Type B pancreatic cell (in vitro differentiated cells): Measurements from ENCODE around the gene SLC38A4. TPM values are rescaled to one million over a fixed set of nuclear protein-coding genes. Genes with fewer than 3 reads are reported as not detected.
"Not testable (repeated sequence)": the region's sequence is repeated elsewhere in the genome, so short reads cannot be mapped to it uniquely, and the experiment has no call there.

Source experiments
- DNase-seq: peaks from one replicate; pipeline ENCODE4 v3.0.0; 2021; ENCODE audit warnings: mixed read lengths; ENCODE audit not compliant: unreplicated experiment; ENCODE audit errors: extremely low spot score
- H3K27ac Mint-ChIP-seq: 2 replicates; pipeline ENCODE4 v1.8.0; 2021; ENCODE audit warnings: mild to moderate bottlenecking, mixed read lengths
- H3K27me3 Mint-ChIP-seq: 2 replicates; pipeline ENCODE4 v1.8.0; 2021; ENCODE audit warnings: mixed read lengths
- H3K36me3 Mint-ChIP-seq: 2 replicates; pipeline ENCODE4 v1.8.0; 2021; ENCODE audit warnings: mixed read lengths
- H3K4me1 Mint-ChIP-seq: one replicate; pipeline ENCODE4 v1.8.0; 2021; ENCODE audit warnings: mixed read lengths; ENCODE audit not compliant: unreplicated experiment
- H3K4me3 Mint-ChIP-seq: 2 replicates; pipeline ENCODE4 v1.8.0; 2021; ENCODE audit warnings: mild to moderate bottlenecking, mixed read lengths
- H3K9me3 Mint-ChIP-seq: 2 replicates; pipeline ENCODE4 v1.8.0; 2021; ENCODE audit warnings: mixed read lengths
- CTCF ChIP-seq: fragments of 200-600 bp; sonication (generic); conservative IDR thresholded peaks from 2 replicates; pipeline ENCODE4 v1.5.0; 2021; ENCODE audit warnings: antibody characterized with exemption, mild to moderate bottlenecking
- total RNA-seq: library from RNA; stranded (reverse); gene quantifications from 2 replicates; pipeline ENCODE4 v1.2.1, GENCODE V29; 2021; ENCODE audit warnings: low replicate concordance

The SLC38A4 gene
- total RNA-seq, 1 donor from 2014 or later: 11.8 TPM

- no peak for DNase-seq
- no peaks in the 10 kb centered on the region for H3K4me1 Mint-ChIP-seq
- peaks cover 4% of the 10 kb centered on the region for H3K36me3 Mint-ChIP-seq
- H3K27me3 Mint-ChIP-seq: no peaks in the 10 kb centered on the region
- H3K4me3 Mint-ChIP-seq: no peak overlapping the region
- no peak overlapping the region for H3K27ac Mint-ChIP-seq
- TF ChIP-seq CTCF: no peak
- H3K9me3 Mint-ChIP-seq: peaks cover 22% of the 10 kb centered on the region
Observed at GRCh38 chr12:46865311-46865710, 39.5 kb upstream of the SLC38A4 start.

- H3K27ac Mint-ChIP-seq: no peak overlapping the region
Observed at GRCh38 chr12:46858368-46858767, 32.6 kb upstream of the SLC38A4 start.

DNA sequence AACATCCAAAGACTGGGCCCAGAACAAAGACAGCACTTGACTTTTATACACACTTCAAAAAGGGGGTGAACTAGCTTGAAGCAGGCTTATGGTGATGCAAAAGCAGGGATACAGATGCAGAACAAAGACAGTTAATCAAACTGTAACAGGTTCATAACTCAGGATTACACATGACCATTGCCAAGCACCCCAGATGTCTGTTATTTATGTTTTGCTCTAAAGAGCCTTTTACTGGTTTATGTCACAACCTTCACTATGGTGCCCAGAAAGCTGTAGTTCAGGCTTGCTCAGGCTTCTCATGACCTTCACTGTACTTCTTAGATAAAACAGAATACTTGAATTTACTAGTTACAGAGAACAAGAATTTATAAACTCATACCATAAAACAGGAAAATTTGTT is 31.7 kb upstream of the SLC38A4 start:
- Mint-ChIP-seq H3K9me3 (peaks cover 14% of the 10 kb centered on the region), H3K4me3 (no peak overlapping the region), H3K27ac (no peak overlapping the region), H3K36me3 (no peaks in the 10 kb centered on the region), H3K27me3 (no peaks in the 10 kb centered on the region), H3K4me1 (no peaks in the 10 kb centered on the region)
- no peak for TF ChIP-seq CTCF
- DNase-seq: no peak

More at GRCh38 chr12:46858368-46858767, 32.6 kb upstream of the SLC38A4 start:
- no peaks in the 10 kb centered on the region for H3K27me3 Mint-ChIP-seq
- H3K36me3 Mint-ChIP-seq: peaks cover 4% of the 10 kb centered on the region
- no peak for TF ChIP-seq CTCF
- no peak for DNase-seq
- H3K4me3 Mint-ChIP-seq: no peak overlapping the region
- H3K9me3 Mint-ChIP-seq: peaks cover 14% of the 10 kb centered on the region
- H3K4me1 Mint-ChIP-seq: no peaks in the 10 kb centered on the region

DNA sequence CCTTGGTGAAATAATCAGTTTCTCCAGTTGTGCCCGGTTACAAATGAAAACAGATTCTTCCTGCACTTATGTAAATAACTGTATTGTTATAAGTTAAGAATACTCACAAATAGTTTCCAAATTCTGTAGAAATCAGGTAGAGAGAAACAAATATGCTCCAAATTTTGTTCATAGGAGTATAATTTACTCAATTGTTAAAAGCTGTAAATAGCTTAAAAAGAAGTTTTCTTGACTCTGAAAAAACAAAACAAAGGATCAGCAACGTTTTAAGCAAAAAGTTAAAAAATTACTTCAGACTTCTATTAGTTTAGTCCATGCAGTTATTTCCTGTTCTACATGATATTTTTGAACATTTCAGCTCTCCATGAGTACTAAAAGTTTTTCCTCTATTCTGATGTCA is 30.0 kb upstream of the SLC38A4 start:
- DNase-seq: no peak
- H3K9me3 Mint-ChIP-seq: peaks cover 3% of the 10 kb centered on the region
- no peak for TF ChIP-seq CTCF
- H3K27me3 Mint-ChIP-seq: peaks cover 3% of the 10 kb centered on the region
- no peak overlapping the region for H3K4me3 Mint-ChIP-seq
- no peaks in the 10 kb centered on the region for H3K36me3 Mint-ChIP-seq
- no peak overlapping the region for H3K27ac Mint-ChIP-seq
- no peaks in the 10 kb centered on the region for H3K4me1 Mint-ChIP-seq

DNA sequence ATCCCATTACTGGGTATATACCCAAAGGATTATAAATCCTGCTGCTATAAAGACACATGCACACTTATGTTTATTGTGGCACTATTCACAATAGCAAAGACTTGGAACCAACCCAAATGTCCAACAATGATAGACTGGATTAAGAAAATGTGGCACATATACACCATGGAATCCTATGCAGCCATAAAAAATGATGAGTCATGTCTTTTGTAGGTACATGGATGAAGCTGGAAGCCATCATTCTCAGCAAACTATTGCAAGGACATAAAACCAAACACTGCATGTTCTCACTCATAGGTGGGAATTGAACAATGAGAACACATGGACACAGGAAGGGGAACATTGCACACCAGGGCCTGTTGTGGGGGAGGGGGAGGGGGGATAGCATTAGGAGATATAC is 28.4 kb upstream of the SLC38A4 start:
- H3K4me1 Mint-ChIP-seq, DNase-seq, H3K27me3 Mint-ChIP-seq, H3K4me3 Mint-ChIP-seq, H3K27ac Mint-ChIP-seq, H3K9me3 Mint-ChIP-seq, H3K36me3 Mint-ChIP-seq: not testable (repeated sequence)

GRCh38 chr12:46848792-46849191 is 23.0 kb upstream of the SLC38A4 start:
- not testable (repeated sequence) for H3K27me3 Mint-ChIP-seq, H3K9me3 Mint-ChIP-seq, H3K27ac Mint-ChIP-seq, H3K4me3 Mint-ChIP-seq, H3K4me1 Mint-ChIP-seq, DNase-seq, H3K36me3 Mint-ChIP-seq

- no peaks in the 10 kb centered on the region for H3K4me1 Mint-ChIP-seq
- no peak for TF ChIP-seq CTCF
- peaks cover 4% of the 10 kb centered on the region for H3K9me3 Mint-ChIP-seq
- H3K36me3 Mint-ChIP-seq: no peaks in the 10 kb centered on the region
- no peak overlapping the region for H3K27ac Mint-ChIP-seq
- DNase-seq: no peak
- peaks cover 6% of the 10 kb centered on the region for H3K27me3 Mint-ChIP-seq
- no peak overlapping the region for H3K4me3 Mint-ChIP-seq
Observed at GRCh38 chr12:46847001-46847400, 21.2 kb upstream of the SLC38A4 start.
